ENCODE results near the gene KIF15.

Gene KIF15

GRCh38 chr3:44865272-44866035 is 103.9 kb downstream of the KIF15 start:
- DNase-seq (ENCODE audit: extremely low read depth, low read depth): no peak
- TF ChIP-seq, protein P1, sequence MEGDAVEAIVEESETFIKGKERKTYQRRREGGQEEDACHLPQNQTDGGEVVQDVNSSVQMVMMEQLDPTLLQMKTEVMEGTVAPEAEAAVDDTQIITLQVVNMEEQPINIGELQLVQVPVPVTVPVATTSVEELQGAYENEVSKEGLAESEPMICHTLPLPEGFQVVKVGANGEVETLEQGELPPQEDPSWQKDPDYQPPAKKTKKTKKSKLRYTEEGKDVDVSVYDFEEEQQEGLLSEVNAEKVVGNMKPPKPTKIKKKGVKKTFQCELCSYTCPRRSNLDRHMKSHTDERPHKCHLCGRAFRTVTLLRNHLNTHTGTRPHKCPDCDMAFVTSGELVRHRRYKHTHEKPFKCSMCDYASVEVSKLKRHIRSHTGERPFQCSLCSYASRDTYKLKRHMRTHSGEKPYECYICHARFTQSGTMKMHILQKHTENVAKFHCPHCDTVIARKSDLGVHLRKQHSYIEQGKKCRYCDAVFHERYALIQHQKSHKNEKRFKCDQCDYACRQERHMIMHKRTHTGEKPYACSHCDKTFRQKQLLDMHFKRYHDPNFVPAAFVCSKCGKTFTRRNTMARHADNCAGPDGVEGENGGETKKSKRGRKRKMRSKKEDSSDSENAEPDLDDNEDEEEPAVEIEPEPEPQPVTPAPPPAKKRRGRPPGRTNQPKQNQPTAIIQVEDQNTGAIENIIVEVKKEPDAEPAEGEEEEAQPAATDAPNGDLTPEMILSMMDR (IDR thresholded peaks at IDR 0.05; ENCODE audit: low read depth, low read length, missing control alignments): no peak
- no peak overlapping the region for H3K4me3 ChIP-seq (replicated peaks; ENCODE audit: low read depth, low read length)

DNA sequence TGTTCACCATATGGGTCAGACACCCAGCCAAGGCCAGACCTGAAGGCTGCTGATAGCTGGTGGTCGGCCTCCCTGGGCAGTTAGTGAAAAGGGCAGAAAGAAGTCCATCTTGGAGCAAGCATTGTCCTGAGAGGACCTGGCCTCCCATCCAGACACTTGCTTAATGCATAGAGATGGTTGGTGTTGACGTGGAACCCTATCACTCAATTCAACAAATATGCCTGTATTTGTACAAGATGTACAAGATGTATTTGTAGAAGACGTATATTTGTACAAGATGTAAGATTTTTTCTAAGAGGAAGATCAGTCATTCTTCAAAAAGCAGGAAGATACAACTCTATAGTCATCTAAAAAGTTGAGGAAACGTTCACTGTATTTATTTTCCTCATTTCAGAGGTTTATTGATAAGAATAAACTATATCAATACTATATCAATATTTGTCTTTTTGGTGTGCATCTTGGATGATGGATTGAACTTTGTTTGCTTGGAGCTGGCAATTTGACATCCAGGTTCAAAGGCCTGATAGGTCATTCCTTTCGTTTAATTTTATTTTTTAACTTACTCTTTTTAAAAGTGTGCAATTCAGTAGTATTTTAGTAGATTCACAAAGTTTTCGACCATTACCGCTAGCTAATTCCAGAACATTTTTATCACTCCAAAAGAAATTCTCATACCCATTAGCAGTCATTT is 106.0 kb downstream of the KIF15 start:
- no peak overlapping the region for H3K4me3 ChIP-seq (replicated peaks; ENCODE audit: low read depth, low read length)
- TF ChIP-seq, protein P1 (IDR thresholded peaks at IDR 0.05; ENCODE audit: low read depth, low read length, missing control alignments): no peak
- no peak for DNase-seq (ENCODE audit: extremely low read depth, low read depth)

DNA sequence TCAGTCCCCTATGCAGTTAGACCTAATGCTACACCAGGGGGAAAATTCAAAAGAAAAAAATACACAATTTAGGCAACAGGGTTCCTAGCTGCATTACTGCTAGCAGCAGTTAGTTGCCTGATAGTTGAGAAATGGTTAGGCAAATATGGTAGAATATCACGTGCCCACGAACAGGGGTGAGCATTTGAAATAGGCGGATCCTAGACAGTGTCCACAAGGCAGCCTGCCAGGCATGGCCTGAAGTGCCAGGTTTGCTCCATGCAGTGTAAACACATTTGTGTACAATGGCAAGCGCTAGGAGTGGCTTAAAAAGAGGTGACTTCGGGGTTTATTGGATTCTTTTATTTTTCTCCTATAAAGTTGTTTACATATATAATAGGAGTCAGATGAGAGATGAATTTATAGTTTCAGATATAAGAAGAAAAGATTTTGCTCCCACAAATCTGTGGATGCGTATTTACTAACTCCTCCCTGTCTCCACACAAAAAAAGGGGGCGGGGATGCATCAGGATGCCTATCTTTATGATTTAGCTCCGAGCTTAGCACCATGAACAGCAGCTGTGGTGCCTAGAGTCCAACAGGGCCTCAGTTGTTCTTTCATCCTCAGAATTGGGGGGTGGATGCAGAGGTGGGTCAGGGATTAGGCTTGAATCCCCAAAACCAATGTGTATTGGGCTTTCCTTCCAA is 108.9 kb downstream of the KIF15 start:
- no peak for DNase-seq (ENCODE audit: extremely low read depth, low read depth)
- TF ChIP-seq, protein P1 (IDR thresholded peaks at IDR 0.05; ENCODE audit: low read depth, low read length, missing control alignments): no peak
- no peak overlapping the region for H3K4me3 ChIP-seq (replicated peaks; ENCODE audit: low read depth, low read length)

- TF ChIP-seq, protein P1 (IDR thresholded peaks at IDR 0.05; ENCODE audit: low read depth, low read length, missing control alignments): no peak
- no peak for DNase-seq (ENCODE audit: extremely low read depth, low read depth)
- no peak within 1 kb of the TSS for H3K4me3 ChIP-seq (replicated peaks; ENCODE audit: low read depth, low read length)
Measured at GRCh38 chr3:44874308-44874707, 112.7 kb downstream of the KIF15 start, which contains the start of gene TGM4. Gene TGM4, plus strand, starts transcription at chr3:44874608. Its CDS starts 71 bp downstream, at chr3:44874679.

DNA sequence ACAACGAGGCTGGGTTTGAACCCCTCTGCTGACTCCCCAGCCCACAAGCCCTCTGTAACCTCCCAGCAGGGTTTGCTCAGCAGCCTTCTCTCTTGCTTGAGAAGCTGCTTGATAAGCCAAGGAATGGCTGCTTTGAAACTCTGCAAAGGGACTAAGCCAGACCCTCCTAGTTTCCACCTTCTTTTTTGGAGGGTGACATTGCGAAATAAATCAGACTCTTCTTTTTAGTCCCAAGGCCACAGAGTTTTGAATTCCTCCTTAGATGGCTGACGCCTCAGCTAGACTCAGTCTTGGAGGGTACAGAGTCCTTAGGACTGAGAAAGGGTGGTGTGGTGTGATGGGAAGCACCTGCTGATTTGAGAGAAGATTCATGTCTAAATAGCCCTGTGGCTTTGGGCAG is 114.0 kb downstream of the KIF15 start:
- H3K4me3 ChIP-seq (replicated peaks; ENCODE audit: low read depth, low read length): no peak overlapping the region
- DNase-seq (ENCODE audit: extremely low read depth, low read depth): no peak
- TF ChIP-seq, protein P1 (IDR thresholded peaks at IDR 0.05; ENCODE audit: low read depth, low read length, missing control alignments): no peak

GRCh38 chr3:44877333-44877732 is 115.7 kb downstream of the KIF15 start:
- no peak for DNase-seq (ENCODE audit: extremely low read depth, low read depth)
- TF ChIP-seq, protein P1 (IDR thresholded peaks at IDR 0.05; ENCODE audit: low read depth, low read length, missing control alignments): no peak
- H3K4me3 ChIP-seq (replicated peaks; ENCODE audit: low read depth, low read length): no peak overlapping the region
